Renal cortex interstitium (tissue), 11 donors: ENCODE data around the gene RAF1. TPM values are rescaled to one million over a fixed set of nuclear protein-coding genes. Genes with fewer than 3 reads are reported as not detected.
"Not testable (repeated sequence)": the region's sequence is repeated elsewhere in the genome, so short reads cannot be mapped to it uniquely, and the experiment has no call there.

ENCODE experiments used
- DNase-seq, 11 donors: peaks; one replicate each; pipeline ENCODE4 v3.0.0-alpha.2; 2013; ENCODE audit warnings: low read depth in 9 of 11, low spot score in 4 of 11; ENCODE audit errors: extremely low read depth in 1 of 11
- polyA plus RNA-seq, 3 donors: library from polyadenylated mRNA; unstranded; fragments of 120-200 nt; gene quantifications; one replicate each; pipeline ENCODE4 v1.2.1, GENCODE V29; 2013; ENCODE audit not compliant: insufficient read length in 3 of 3

Gene RAF1
- polyA plus RNA-seq, 3 donors = 108 to 137 (median 117) TPM

DNA sequence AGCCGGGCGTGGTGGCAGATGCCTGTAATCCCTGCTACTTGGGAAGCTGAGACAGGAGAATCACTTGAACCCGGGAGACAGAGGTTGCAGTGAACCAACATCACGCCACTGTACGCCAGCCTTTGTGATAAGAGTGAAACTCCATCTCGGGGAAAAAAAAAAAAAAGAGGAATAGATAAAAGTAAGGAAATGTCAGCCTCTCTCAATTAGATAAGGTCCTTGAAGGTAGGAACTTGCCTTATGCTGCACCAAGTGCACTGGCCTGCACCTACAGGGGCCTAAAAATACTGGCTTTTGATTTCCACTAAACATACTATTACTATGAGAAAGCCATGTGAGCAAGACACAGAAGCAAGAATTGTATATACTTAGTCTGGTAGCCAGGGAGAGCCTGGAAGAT lies 7.1 kb downstream of the RAF1 start:
- no peak for DNase-seq

DNA sequence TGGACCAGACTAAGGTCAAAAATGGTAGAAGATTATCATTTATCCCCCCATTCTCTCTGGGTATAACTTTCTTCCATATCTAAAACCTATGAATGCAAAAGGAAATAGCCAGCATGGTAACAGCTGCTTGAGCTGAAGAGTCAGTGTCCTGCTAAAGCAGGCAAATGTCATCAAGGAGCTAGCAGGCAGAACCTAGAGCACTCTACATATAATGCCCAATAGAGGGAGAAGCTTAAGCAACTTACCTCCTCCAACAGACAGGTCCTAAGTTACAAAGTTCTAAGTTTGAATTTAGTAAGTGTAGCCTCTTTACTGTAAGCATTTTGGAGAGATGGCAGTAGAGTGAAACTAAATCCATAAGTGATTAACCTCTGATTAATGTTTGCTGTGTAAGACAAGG lies 7.7 kb downstream of the RAF1 start:
- DNase-seq = no peak

DNA sequence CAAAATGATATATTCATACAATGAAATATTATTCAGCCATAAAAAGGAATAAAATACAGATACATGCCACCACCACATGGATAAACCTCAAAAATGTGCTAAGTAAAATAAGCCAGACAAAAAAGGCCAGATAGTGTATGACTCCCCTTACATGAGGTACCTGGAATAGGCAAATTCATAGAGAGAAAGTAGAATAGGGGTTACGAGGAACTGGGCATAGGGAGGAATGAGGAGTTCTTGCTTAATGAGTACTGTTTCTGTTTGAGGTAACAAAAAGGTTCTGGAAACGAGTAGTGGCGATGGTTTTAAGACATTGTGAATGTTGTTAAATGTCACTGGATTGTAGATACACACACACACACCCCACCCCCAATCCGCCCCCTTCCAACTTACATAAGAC lies 8.2 kb downstream of the RAF1 start:
- DNase-seq = no peak

DNA sequence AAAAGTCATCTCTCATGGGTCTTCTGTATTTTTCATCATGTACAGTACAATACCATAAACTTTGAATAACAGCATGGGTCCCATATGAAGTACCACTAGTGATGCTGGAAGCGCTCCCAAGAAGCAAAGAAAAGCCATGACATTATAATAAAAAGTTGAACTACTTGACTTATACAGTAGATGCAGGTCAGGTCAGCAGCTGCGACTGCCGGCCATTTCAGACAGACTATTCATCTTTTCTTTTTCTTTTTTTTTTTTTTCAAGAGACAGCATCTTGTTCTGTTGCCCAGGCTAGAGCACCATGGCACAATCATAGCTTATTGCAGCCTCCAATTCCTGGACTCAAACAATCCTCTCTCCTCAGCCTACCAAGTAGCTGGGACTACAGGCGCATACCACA lies 10.2 kb downstream of the RAF1 start:
- DNase-seq = peak in 4 of 11 donors; percentile 4 to 33 (median 20)

DNA sequence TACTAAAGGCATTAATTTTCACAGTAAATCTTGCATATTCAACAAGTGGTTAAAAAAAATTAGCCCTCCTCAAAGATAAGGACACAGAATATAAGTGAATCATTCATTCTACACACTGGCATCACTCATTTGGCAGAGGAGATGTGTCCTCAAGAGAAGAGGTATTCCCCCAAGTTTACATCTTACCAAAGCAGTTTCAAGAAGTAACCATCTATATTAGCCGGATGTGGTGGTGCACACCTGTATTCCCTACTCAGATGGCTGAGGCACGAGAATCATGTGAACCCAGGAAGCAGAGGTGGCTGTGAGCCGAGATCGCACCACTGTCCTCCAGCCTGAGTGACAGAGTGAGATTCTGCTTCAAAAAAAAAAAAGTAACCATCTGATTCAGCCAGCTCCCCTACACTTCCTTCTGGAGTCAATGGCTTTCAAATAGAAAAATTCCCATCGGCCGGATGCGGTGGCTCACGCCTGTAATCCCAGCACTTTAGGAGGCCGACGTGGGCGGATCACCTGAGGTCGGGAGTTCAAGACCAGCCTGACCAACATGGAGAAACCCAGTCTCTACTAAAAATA lies 15.4 kb downstream of the RAF1 start:
- no peak for DNase-seq

DNA sequence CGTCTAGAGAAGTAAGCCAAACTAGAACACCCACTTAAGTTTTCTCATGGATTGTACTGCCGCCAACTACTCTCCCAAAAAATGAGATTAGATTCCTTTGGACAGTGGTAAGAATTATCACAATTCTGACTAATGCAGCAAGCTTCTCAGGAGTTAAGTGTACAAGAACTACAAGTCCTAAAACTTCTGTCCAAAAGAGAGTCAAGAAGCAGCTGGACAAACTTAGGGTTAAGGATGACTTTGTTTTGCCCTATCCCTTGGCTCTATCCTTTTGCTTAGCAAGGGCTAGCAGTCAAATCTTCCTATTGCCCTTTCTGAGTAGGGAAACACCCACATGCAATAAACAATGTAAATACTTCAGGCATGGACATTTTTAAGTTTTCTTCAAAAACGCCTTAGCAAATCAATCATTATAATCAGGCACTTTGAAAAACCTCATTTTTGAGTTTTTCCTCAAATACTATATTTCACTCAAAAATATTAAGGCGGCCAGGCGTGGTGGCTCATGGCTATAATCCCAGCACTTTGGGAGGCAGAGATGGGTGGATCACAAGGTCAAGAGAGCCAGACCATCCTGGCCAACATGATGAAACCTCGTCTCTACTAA lies 19.5 kb downstream of the RAF1 start:
- no peak for DNase-seq

DNA sequence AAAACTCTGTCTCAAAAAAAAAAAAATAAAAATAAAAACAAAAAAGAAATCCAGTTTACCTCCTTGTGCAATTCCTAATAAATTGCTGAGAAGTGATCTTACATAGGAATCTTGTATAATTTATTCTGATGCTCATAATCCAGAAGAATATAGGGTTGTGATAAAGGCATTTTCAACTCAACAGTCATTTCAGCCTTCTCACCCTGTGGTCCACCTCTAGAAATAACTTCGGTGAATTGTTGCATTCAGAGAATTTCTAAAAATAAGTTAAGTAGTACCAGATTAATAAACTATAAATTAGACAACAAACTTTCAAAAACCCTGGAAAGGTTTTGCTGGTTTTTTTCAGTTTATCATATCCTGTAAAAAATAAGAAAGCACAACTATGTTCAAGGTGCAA lies 20.2 kb downstream of the RAF1 start:
- no peak for DNase-seq

DNA sequence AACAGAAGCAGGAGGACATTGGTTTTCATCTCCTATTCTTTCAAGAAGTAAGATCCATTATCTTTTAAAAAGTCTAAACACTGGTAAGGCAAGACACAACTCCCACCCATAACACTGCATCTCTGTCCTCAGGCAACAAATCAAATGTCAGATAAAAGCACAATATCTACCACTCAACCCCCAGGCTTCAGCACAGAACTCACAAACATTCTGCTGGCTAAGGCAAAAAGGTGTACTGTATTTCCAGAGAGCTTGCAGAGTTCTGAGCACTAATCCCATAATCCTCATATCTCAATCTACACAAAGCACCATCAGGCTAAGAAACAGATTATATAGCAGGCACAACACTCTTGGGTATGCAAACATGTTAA lies 20.9 kb downstream of the RAF1 start:
- DNase-seq = no peak

DNA sequence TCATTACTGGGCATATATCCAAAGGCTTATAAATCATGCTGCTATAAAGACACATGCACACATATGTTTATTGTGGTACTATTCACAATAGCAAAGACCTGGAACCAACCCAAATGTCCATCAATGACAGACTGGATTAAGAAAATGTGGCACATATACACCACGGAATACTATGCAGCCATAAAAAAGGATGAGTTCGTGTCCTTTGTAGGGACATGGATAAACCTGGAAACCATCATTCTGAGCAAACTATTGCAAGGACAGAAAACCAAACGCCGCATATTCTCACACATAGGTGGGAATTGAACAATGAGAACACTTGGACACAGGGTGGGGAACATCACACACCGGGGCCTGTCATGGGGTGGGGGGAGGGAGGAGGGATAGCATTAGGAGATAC lies 23.1 kb downstream of the RAF1 start:
- DNase-seq = not testable (repeated sequence)

DNA sequence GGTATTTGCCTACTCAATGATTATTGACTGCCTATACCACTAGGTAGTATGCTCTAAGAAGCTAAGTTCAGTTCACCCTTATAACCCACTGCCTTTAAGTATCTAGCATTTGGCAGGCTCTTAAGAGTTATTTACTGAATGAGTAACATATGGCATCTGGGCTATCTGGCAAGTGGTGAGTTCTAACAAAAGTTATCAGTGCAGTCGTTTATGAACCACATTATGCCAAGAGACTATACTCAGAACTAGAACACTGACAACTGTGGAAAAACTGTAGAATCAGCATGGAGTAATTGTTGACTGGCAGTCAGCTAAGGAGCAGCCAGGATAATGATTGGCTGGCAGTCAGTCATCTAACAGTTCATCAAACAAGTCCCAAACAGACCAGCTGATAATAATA lies 25.8 kb downstream of the RAF1 start:
- no peak for DNase-seq

DNA sequence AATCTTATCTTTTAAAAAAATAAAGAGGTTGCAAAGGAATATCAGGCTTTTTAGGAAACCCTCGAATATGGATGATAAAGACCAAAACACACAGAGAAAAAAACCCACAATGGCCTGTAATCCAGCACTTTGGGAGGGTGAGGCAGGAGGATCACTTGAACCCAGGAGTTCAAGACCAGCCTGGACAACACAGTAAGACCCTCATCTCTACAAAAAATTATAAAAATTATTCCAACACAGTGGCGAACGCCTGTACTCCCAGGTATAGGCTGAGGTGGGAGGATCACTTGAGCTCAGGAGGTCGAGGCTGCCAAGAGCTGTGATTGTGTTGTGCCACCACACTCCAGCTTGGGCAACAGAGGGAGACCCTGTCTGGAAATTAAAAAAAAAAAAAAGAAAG lies 30.8 kb downstream of the RAF1 start:
- no peak for DNase-seq

DNA sequence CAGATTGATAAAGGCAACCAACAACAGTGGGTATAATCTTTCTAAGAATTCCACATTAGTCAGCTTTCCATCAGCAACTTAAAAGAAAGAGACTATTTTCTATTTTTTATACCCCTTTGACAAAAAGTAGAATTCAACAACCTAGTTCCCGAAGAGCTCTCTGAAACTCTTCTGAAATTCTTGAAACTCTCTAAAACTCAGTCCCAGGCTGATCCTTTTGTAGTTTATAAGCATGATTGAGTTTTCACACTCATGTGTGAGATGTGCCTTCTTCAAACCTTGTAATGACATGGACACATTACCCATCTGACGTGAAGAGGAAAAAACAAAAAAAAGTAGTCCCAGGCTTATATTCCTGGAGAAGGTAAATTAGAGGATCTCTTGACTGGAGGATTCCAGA lies 31.4 kb downstream of the RAF1 start:
- DNase-seq = no peak

DNA sequence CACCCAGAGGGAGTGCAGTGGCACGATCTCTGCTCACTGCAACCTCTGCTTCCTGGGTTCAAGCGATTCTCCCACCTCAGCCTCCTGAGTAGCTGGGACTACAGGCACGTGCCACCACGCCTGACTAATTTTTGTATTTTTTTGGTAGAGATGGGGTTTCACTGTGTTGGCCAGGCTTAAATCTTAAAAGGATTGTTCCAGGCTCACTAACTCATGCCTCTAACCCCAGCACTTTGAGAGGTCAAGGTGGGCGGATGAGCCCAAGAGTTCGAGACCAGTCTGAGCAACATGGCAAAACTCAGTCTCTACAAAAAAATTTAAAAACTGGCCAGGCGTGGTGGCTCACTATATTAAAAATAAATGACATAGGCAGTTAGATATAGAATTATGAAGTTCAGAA lies 33.1 kb downstream of the RAF1 start:
- DNase-seq = not testable (repeated sequence)

DNA sequence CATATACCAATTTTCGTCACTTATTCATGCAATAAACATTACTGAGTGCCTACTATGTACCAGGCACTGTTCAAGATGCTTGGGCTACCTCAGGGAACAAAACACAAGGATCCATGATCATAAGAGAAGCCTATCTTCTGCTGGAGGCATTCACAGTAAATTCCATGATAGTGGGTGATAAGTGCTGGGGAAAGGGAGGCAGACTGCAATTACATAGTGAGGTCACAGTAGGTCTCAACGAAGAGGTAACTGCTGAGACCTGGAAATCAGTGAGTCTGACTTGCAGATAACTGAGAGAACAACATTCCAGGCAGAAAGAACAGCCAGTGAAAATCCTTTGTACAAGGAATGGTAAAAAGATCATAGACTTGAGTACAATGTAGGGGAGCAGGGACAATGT lies 33.6 kb downstream of the RAF1 start:
- DNase-seq = no peak

DNA sequence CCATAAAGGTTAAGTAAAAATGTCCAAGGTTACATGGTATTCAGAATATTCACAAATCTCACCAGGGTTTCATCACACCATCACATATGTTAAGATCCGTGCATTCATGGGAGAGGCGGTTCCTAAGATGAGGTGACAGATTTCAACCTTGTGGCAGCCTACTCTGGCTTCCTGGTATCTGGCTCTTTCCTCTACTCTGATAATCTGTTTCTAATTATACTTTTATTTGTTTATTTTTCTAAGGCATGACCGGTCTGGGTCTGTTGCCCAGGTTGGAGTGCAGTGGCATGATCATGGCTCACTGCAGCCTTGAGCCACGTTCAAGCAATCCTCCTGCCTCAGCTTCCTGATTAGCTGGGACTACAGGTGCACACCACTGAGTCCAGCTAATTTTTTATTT lies 34.4 kb downstream of the RAF1 start:
- no peak for DNase-seq

DNA sequence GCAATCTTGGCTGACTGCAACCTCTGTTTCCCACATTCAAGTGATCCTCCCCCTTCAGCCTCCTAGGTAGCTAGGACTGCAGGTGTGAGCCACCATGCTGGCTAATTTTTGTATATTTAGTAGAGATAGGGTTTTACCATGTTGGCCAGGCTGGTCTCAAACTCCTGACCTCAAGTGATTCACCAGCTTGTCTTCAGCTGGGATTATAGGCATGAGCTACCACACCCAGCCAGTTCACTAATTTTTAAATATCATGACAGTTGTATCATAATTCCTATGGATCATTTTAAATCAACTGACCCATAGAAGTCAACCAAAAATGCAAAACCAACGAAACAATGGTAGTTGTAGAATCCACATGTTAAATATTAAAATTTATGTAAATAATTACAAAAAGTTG lies 35.1 kb downstream of the RAF1 start:
- no peak for DNase-seq

DNA sequence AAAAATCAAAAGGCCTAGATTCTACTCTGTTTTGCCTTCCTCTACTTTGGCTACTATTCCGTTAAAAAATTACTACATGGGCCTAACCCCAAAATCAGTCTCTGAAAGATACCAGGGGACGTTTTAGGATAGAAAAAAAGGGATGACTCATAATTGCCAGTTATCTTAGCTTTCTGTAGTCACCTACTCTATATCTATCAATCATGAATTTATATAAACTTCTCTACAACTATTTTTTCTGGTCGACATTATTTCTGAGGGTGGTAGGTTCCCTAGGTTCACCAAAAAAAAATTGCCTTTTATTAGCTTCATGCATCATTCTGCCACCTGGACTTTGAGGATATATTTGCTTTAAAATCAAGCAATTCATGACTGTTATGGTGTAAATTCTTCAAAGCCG lies 36.5 kb downstream of the RAF1 start:
- no peak for DNase-seq

DNA sequence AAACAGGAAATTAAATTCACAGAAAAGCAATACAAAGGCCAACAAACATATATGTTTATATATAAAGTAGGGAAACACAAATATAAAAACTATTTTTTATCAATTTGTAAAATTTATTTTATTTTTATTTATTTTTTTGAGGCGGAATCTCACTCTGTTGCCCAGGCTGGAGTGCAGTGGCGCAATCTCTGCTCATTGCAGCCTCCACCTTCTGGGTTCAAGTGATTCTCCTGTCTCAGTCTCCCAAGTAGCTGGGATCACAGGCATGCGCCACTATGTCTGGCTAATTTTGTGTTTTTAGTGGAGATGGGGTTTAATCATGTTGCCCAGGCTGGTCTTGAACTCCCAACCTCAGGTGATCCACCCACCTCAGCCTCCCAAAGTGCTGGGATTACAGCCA lies 39.0 kb downstream of the RAF1 start:
- not testable (repeated sequence) for DNase-seq

DNA sequence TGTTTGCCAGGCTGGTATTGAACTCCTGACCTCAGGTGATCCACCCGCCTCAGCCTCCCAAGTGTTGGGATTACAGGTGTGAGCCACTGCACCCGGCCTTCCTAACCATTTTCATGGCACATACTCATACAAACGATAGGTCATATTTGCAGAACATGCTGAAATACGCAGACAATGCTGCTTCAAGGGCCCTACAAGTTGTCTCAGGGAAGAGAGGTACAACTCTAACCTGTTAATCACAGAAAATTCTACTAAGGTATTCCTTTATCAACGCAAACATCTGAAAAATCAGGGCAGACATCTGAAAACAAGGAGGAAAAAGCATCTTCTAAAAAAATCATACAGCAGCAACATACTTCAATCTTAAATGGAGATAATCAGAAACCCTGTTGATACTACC lies 39.9 kb downstream of the RAF1 start:
- DNase-seq = no peak

DNA sequence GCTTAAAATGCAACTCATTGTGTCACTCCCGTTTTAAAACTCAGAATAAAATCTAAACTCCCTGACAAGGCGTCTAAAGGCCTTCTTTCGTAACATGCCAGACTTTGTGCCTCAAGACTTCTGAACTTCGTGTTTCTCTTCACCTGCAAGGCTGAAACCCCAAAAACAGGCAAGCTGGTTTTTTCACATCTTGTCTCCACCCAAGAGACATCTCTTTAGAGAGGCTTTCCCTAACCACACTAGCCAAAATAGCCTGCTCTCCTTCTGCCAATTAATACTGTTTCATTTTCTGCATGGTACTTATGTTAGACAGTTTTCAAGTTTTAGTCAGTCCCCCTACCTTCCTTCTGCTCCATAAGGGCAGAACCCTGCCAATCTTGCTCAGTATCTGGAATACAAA lies 41.6 kb downstream of the RAF1 start:
- no peak for DNase-seq

DNA sequence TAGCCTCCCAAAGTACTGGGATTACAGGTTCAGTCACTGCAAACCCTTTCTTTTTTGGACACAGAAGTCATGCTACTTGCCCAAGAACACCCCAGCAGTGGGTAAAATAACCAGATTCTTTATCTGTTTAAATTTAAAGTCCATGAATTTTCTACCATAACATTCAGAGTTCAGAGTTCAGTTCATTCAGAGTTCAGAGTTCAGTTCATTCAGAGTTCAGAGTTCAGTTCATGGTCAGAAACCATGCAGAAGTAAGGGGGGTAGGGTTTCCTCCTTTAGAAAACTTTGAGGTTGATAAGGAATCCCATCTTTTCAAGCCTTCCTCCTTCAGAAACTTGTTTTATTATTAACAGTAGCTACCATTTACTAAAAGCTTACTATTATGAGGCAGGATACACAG lies 43.2 kb downstream of the RAF1 start:
- DNase-seq = no peak

DNA sequence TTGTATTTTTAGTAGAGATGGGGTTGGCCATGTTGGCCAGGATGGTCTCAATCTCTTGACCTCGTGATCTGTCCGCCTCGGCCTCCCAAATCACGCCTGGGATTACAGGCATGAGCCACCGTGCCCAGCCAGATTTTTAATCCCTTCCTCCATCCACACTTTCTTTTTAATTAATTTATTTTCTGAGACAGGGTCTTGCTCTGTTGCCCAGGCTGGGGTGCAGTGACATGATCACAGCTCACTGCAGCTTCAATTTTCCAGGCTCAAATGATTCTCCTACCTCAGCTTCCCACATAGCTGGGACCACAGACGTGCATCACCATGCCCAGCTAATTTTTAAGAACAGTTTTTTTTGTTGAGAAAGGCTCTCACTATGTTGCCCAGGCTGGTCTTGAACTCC lies 43.6 kb downstream of the RAF1 start:
- no peak for DNase-seq
